ENCODE measurements around the gene SKAP2.
A peak's percentile ranks its signal among the peaks of the same experiment; 100 is the strongest.

Gene SKAP2

DNA sequence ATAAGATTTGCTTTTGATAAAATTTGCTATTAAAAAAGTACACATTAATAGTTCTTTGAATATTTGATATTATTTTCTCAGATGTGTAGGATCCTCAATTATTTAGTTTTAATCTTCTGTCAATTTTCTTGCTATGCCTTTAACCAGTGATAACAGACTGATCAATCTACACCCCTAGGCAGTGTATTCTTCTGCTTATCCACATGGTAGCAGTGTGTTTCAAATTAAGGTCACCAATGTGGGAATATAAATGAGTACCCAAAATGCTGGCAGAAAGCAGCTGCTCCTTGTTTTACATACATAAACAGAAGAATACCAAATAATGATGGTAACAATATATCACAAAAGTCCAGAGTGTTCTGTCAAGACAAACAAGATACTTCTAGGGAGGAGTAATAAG, 87.0 kb downstream of the SKAP2 start:
- no peak for DNase-seq (ENCODE audit: low spot score)

DNA sequence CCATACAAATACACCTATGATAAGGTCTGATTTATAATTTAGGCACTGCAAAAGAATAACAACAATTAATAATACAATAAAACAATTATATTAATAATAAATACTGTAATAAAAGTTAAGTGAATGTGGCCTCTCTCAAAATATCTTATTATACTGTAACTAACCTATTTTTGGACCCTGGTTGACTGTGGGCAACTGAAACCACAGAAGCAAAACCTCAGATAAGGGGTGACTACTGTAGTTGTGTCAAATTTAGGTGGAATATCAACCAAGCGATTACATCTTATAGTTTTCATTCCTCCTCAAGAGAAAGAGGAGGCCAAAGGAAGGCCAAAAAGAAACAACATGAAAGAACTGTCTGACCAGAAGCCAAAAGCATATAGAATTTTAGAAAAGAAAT, 103.9 kb downstream of the SKAP2 start:
- DNase-seq (ENCODE audit: low spot score): no peak

DNA sequence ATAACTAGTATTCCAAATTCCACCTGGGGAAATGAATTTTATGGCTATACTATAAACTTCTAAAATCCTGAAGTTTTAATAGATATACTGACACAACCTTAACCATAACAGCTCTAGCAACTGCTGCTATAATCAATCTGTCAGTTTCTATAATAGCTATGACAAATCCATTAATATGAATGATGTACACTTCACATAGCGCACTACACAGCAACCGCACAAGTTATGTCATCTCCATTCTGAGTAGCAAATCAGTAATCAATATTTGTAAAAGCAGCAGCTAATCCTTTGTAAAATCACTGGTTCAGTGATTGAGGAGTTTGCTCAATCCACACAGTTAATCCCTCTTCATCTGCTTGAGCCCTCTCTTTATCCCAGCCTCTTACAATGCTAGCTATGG, 105.3 kb downstream of the SKAP2 start:
- no peak for DNase-seq (ENCODE audit: low spot score)

DNA sequence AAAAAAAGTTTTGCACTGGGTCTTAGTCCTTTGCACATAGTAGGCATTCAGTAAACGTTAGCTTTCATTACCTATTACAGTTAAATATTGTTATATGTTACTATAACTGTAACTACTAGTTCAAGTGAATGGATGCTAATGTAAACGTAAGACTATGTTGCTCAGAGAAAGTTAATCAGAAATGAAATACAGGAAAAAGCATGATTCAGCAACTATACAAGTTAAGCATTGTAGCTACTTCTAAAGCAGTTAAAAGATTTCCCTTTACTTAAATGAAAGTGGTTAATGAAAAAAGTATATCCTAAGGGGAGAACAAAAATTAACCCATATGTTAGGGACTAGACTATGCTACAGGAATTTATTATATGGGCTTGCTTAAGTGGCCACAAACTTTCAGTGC, 121.2 kb downstream of the SKAP2 start:
- no peak for DNase-seq (ENCODE audit: low spot score)

DNA sequence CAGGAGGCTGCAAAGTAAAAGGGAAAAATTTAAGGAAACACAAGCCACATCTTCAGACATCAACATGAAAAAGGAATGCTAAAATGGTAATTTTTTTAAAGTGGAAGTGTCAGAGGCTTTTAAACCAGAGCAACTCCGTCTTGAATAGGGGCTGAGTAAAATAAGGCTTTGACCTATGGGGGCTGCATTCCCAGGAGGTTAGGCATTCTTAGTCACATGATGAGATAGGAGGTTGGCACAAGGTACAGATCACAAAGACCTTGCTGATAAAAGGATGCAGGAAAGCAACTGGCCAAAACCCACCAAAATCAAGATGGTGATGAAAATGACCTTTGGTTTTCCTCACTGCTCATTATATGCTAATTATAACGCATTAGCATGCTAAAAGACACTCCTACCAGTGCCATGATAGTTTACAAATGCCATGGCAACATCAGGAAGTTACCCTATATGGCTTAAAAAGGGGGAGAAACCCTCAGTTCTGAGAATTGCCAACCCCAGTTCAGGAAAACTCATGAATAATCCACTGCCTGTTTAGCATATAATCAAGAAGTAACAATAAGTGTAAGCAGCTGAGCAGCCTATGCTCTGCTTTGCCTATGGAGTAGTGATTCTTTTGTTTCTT, 128.3 kb downstream of the SKAP2 start:
- DNase-seq (ENCODE audit: low spot score): no peak

DNA sequence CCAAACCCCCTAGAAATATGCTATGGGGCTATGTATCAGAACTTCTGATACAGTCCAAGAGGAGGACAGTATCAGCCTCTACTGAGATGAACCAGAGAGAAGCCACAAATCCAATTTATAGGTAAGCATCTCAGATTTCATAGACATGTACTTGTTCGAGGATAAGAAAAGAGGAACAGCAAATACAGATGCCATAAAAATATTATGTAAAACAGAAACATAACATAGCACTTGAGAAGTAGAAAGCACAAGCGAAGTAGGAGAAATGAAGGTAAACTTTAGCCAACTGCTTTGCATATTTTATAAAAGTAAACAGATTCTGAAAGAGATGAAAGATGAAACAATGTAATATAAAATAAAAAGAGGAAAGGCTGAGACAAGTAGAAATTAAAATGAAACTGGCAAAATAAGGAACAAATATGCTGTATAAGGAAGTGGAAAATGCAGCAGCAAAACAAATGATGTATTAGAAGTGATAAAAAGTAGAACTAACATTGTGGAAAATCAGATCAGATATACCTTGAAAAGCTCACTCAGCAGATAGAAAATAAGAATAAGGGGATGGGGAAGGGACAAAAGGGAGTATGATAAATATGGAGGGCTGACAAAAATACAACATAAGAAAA, 135.1 kb downstream of the SKAP2 start:
- no peak for DNase-seq (ENCODE audit: low spot score)

DNA sequence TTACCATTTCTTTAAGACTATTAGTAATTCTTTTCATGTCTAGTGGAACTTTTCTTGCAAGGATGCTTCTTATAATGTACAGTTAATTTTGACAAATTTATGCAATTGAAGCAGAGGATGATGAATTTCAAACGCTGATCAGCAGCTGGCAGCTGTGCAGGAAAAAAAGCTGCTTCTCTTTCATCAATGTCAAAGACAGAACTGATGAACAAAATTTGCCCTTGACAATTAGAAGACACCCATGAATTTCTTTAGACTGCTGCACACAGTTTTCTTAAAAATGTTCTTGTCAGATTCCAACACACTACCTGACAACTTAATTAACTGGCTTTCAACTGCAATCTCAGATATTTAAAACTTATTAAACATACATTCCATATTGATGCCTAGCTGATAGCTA, 138.3 kb downstream of the SKAP2 start:
- DNase-seq (ENCODE audit: low spot score): no peak

DNA sequence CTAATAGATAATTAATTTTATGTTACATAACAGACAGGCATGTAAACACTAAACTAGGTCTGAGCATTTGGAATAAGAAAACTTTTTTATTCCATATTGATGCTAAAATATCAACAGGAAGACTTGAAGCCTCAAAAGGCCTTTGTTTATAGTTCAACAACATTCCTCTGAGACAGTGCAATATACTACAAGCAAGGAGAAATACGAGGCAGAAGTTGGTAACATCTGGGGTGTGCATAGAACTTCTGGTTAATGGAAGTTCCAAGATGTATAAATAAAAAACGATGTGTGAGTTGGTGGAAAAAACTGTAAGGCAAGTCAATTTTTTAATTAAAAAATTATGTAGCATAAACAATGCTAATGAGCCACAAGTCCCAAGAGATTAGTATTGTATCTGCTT, 139.6 kb downstream of the SKAP2 start:
- no peak for DNase-seq (ENCODE audit: low spot score)

DNA sequence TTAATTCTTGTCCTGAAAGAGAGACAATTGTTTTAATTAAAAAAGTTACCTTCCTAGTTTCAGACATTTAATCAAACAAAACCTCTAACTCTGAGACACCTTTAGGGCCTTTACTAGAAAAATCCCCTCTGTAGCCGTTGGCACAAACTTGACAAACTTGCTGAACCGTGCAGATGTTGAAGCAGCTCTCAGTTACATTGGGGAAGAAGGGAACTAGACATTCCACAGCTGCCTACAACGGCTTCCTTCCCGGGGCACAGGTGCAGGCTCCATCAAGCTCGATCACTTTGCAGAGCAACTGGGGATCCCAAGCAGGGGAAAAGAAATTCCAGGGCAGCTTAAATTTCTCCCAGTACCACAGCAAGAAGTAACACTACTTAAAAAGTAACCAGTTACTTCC, 141.3 kb downstream of the SKAP2 start:
- DNase-seq (ENCODE audit: low spot score): peak; percentile 48

DNA sequence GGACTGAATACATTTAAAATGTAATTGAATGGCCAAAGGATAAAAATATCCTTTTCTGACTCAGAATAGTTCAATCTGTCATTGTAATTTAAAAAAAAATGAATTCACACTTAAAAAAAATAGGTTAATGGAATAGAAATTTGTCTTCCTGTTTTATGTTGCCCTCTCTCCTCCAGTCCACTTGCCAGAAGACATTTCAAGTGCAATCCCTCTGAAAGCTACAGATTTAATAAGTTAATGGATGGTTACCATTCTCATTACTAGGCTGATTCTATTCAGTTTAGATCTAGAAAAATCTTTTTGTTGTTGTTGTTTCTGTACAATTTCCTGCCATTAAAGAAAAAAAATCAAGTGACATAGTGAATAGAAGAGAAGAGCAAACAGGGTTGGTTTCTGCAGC, 142.9 kb downstream of the SKAP2 start:
- no peak for DNase-seq (ENCODE audit: low spot score)

DNA sequence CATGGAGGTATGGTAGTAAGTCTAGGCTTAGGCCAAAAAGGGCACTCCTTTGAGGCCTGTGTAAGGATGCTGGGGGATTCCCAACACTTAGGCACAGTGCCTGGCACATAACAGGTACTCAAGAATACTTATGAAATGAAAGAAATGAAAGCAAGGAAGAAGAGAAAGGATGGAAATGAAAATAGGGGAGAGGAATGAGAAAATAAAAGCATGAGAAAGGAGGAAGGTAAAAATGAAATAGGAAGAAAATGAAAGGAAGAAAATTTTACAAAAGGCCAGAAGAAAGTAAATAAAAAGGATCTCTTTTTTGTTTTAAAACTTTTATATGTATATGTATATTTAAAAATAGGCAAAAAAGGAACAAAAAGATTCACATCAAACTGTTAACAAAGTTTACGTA, 146.3 kb downstream of the SKAP2 start:
- DNase-seq (ENCODE audit: low spot score): no peak

DNA sequence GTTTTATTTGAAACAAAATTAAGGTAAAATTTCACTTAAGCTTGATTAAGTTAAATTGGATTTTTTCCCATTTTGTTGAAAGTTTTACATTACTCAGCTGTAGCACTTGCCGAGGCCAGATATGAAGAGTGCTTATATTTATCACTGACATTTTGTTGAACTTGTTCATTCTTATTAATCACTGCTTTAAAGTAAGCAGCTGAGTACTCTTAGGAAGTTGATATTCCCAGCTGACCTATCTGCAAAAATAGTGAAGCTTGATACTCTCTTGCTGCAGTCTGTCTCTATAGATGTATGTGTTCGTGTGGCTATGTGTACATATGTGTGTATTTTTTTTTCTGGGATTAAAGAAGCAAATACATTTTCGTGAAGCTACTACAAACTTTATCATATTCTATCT, 150.0 kb downstream of the SKAP2 start:
- DNase-seq (ENCODE audit: low spot score): no peak

DNA sequence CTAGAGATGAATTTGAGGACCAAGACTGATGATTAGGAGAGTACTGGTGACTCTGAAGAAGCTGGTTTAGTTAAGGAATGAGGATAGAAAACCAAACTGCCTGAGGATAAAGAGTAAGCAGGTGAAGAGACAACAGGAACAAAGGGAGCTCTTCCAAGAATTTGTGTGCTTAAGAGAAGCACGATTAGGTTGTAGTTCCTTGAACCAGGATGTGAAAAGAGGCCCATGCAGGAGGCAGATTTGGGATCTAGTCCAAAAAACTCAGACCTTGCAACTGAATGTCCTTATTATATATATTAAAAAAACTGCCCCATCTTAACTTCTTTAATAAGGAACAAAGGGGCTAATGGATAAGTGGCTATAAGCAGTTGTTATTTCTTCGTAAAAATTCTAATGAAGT, 150.4 kb downstream of the SKAP2 start:
- no peak for DNase-seq (ENCODE audit: low spot score)

DNA sequence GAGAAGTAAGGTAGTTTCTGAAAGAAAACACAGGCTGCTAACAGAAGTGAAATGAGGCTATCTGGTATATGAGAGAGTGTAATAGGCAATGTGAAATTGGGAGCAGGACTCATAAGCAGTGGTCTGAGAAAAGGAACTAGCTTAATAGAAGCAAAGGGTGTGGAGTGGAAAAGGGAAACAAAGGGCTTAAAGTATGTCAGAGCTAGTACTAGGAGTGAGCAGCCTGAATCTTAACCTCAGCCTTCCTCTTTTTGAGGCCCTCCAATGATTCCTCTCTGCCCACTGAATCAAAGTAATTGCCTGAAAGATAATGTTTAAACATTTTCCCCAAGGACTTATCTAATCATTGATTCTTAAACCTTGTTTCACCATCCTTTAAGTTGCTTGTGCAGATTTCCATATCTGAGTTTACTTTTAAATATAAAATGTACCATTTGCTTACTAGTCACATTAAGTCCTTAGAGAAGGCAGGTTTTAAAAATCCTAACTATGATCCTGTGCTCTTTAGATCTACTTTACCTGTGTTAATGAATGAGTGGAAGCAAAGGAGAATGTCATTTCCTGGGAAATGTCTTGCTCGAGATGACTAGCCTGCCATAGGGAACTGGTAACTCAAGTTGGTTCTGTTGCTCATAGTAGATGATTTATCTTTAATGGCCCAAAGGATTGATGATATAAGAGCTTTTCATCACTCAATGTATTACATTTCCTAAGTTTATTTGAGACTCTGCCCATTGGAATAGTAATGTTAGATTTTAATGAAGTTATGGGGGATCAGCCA, 155.0 kb downstream of the SKAP2 start:
- no peak for DNase-seq (ENCODE audit: low spot score)

DNA sequence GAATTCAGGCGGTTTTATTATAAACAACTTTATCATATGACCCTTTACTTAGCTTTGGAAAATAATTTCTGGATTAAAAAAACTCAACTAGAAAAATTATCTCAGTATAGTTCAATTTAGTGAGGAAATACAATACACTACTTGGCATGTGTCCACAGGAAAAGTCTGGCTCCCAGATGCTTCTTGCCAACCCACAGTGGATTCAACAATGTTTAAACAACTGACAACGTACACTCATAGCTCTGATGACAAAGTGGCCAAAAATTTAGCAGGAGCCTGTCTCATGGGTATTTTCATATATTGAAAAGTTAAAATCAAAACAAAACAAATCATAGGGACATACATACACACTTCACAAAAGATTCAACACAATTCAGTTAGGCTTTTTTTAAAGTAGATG, 158.8 kb downstream of the SKAP2 start:
- DNase-seq (ENCODE audit: low spot score): no peak

DNA sequence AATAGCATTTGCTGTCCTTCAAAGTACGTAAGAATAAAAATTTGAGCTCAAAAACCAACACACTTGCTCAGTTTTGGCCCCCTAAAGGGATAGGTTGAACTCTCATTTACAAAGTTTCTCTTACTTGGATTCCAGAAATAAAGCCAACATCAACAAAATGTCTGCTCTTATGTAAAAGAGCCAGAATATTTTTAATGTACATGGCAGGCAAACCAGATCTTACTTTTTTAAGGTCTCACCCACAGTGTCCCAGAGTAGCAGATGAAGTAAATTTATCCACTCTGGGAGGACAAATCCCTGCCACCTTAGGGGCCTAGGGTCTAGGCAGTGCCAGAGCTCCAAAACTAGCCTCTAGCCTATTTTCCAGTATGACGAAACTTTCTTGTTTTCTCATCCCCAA, 159.6 kb downstream of the SKAP2 start:
- no peak for DNase-seq (ENCODE audit: low spot score)

DNA sequence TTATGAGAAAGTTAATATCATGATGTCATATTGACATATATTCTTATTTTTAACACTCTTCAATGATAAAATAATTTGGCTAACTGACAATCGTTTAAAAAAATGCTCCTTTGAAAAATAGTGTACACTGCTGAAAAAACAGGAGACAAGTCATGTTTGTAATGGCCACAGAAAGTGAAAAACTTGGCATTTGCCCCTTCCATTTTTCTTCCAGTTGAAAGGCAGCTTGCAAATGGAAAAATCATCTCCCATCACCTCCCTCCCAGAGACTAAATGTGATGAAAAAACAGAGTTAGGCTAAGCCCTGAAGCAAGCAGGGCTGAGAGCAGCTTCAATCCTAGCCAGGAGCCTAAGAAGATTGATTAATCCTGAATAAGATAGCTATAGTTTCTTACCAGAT, 160.4 kb downstream of the SKAP2 start:
- DNase-seq (ENCODE audit: low spot score): no peak

DNA sequence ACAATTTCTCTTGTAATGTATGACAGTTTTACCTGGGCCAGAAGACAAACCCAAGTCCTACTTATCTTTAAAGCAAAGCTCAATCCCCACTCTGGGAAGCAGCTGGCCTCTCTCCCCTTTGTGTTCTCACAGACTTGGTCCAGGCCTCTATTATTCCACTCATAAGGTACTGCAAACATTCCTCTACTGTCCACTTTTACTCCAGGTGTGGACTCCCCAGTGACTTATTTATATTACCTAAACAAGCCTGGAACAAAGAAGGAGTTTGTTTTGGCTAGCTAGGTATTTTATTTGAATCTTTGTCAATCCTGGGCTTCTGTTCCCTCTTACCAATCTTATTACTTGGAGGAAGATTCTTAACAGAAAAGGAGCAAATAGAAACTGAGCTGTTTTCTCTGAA, 163.5 kb downstream of the SKAP2 start:
- no peak for DNase-seq (ENCODE audit: low spot score)

DNA sequence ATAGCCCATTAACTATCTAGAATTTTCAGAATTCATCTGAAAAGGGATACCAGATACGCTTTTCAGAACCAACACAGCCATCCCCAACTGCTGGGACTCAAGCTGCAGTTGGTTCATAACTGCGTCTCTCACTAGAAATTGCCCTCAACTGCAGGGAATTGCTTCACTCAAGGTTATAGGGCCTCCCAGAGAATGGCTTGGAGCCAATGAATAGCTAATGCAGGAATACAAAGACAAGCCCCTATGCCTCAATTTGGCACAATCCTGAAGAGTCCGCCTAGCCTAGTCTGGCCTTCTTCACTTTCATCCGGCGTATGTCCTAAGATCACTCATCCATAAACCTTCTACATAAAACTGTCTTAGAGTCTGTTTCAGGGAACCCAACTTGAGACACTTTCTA, 164.0 kb downstream of the SKAP2 start:
- no peak for DNase-seq (ENCODE audit: low spot score)

DNA sequence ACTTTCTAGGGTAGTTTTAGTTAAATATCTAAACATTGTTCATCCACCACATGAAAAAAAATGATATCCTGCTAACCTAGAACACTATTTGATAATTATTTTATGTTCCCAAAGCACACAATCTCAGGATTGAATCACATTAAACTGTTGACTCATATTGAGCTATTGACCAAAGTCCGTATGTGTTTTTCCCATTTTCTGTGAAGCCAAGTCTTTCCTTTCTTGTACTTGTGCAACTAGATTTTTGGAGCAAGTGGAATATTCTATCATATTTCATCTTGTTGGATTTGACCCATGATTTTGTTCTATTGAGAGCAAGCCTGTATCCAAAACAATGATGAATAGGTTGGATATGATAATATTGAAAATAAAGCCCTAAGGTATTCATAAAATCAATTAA, 164.6 kb downstream of the SKAP2 start:
- no peak for DNase-seq (ENCODE audit: low spot score)

DNA sequence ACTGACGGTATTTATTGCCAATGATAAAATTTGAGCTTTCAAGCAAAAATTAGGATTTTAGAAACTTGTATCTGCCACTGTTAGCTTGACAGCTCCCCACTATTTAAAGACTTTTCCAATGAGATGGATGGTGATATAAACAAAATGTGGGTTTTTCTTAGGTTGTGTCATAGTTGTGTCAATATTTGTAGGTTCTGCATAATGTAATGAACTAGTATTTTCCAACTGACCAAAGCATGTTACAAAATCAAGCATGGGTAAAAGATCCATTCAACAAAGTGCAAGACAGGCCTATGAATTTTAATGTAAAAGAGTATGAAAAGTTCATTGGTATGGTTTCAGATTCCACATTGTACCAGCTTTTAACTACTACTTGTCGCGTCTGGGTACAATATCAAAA, 165.6 kb downstream of the SKAP2 start:
- DNase-seq (ENCODE audit: low spot score): no peak

DNA sequence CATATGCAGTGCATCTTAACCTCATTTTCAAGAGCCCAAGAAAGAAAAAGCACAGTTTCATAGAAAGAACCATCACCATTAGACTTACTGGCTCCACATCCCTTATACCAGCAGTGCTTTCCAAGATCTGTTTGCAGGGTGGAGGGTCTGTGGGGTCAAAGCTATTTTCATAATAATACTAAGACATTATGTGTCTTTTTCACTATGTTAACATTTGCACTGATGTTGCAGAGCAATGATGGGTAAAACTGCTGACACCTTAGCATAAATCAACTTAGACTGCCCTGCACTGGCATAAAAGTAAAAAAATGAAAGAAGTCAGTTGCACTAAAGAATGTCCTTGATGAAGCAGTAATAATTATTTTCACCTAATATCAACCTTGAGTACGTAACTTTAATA, 166.2 kb downstream of the SKAP2 start:
- no peak for DNase-seq (ENCODE audit: low spot score)

DNA sequence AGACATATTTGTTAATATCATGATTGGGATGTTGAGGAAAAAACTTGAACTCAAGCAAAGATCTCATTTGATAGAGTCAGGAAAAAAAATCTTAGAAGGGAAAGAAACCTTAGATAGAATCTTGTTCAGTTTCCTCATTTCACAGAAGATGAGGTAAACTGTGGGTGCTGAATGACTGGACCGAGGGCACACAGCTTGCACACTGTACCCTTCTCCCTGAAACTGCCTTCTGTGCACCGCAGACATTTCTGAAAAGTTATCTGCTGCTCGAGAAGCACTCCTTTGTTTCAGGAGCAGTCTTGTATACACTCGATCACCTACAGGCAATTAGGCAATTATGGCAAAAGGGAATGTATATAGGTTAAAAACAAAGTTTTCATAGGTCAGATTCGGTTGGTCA, 167.4 kb downstream of the SKAP2 start:
- no peak for DNase-seq (ENCODE audit: low spot score)

DNA sequence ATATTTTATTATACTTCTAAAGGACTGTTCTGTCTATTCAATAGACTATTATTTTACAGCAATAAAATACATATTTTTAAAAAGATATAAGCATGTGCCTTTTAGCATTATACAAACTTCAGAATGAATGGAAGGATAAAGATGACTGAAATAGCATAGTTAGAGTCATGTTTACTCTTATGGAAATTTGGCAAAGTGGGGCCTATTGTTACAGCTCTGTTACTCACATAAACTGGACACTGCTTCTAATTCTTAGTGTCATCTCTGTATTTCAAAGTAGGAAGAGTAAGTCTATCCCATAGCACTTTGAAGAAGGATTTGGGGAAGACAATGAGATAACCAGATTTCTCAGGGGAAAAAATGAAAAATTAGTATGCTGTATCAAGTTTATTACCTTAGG, 168.2 kb downstream of the SKAP2 start:
- no peak for DNase-seq (ENCODE audit: low spot score)
